Measurements from ENCODE around the gene RBM4B.

The RBM4B gene

GRCh38 chr11:66723693-66724092 is 46.0 kb upstream of the RBM4B start:
- Histone ChIP-seq H3K36me3 (ENCODE audit: insufficient read depth, low read length) (no peaks in the 10 kb centered on the region), H2AFZ (ENCODE audit: low read depth, low read length) (no peak overlapping the region), H3K4me1 (ENCODE audit: insufficient read depth, low read length) (peaks cover 17% of the 10 kb centered on the region), H3K27ac (ENCODE audit: low read length) (no peak overlapping the region), H3K9ac (ENCODE audit: low read depth, low read length) (no peak overlapping the region), H3K4me3 (ENCODE audit: low read depth in 1 of 2, low read length in 2 of 2) (no peak overlapping the region), H3K79me2 (ENCODE audit: insufficient read depth, low read length) (no peaks in the 10 kb centered on the region), H3K9me3 (ENCODE audit: insufficient read depth, low read length, severe bottlenecking) (no peaks in the 10 kb centered on the region), H3K27me3 (ENCODE audit: insufficient read depth, low read length, poor library complexity) (peaks cover 33% of the 10 kb centered on the region), H3K4me2 (ENCODE audit: insufficient read depth, low read length) (no peak overlapping the region), H4K20me1 (ENCODE audit: insufficient read depth, low read length) (0 out of 2 replicates have a peak, but pooled peaks cover 5% of the 10 kb centered on the region)
- DNase-seq (no peak), ATAC-seq (ENCODE audit: insufficient read depth, low read depth) (no peak)
- TF ChIP-seq CTCF (IDR thresholded peaks at IDR 0.05; ENCODE audit: borderline replicate concordance, extremely low read depth, low read length, poor library complexity, severe bottlenecking), result no peak
- no peak for TF ChIP-seq EZH2 (IDR thresholded peaks at IDR 0.05; ENCODE audit: borderline replicate concordance, low read depth, low read length, severe bottlenecking)

- Histone ChIP-seq H3K9me3 (ENCODE audit: insufficient read depth, low read length, severe bottlenecking) (no peaks in the 10 kb centered on the region), H3K36me3 (ENCODE audit: insufficient read depth, low read length) (no peaks in the 10 kb centered on the region), H2AFZ (ENCODE audit: low read depth, low read length) (no peak overlapping the region), H3K4me3 (ENCODE audit: low read depth in 1 of 2, low read length in 2 of 2) (no peak overlapping the region), H3K9ac (ENCODE audit: low read depth, low read length) (no peak overlapping the region), H3K79me2 (ENCODE audit: insufficient read depth, low read length) (no peaks in the 10 kb centered on the region), H4K20me1 (ENCODE audit: insufficient read depth, low read length) (0 out of 2 replicates have a peak, but pooled peaks cover 3% of the 10 kb centered on the region), H3K4me2 (ENCODE audit: insufficient read depth, low read length) (no peak overlapping the region), H3K27me3 (ENCODE audit: insufficient read depth, low read length, poor library complexity) (peaks cover 28% of the 10 kb centered on the region), H3K27ac (ENCODE audit: low read length) (no peak overlapping the region), H3K4me1 (ENCODE audit: insufficient read depth, low read length) (peaks cover 17% of the 10 kb centered on the region)
- TF ChIP-seq CTCF (IDR thresholded peaks at IDR 0.05; ENCODE audit: borderline replicate concordance, extremely low read depth, low read length, poor library complexity, severe bottlenecking) (no peak), EZH2 (IDR thresholded peaks at IDR 0.05; ENCODE audit: borderline replicate concordance, low read depth, low read length, severe bottlenecking) (no peak)
- DNase-seq (no peak), ATAC-seq (ENCODE audit: insufficient read depth, low read depth) (no peak)
Observed at GRCh38 chr11:66722745-66723651, 45.3 kb upstream of the RBM4B start.

DNA sequence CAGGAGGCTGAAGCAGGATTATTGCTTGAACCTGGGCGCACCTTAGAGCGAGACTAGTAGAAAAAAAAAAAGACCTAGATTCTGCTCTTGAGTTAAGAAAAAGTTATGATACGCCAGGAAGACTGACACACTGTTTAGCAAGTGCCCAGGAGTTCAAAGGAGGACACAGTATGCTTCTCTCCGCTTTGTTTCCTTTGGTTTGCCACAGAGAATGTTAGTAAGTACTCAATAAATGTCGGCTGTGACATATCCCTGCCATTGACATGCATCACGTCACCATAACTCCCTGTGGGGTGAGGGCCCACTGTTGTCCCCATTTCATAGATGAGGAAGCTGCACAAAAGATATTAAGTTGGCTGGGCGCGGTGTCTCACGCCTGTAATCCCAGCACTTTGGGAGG is 44.3 kb upstream of the RBM4B start:
- Histone ChIP-seq H3K27ac (ENCODE audit: low read length) (no peak overlapping the region), H2AFZ (ENCODE audit: low read depth, low read length) (no peak overlapping the region), H4K20me1 (ENCODE audit: insufficient read depth, low read length) (no peaks in the 10 kb centered on the region), H3K79me2 (ENCODE audit: insufficient read depth, low read length) (no peaks in the 10 kb centered on the region), H3K36me3 (ENCODE audit: insufficient read depth, low read length) (no peaks in the 10 kb centered on the region), H3K4me1 (ENCODE audit: insufficient read depth, low read length) (peaks cover 17% of the 10 kb centered on the region), H3K4me3 (ENCODE audit: low read depth in 1 of 2, low read length in 2 of 2) (no peak overlapping the region), H3K27me3 (ENCODE audit: insufficient read depth, low read length, poor library complexity) (peaks cover 20% of the 10 kb centered on the region), H3K4me2 (ENCODE audit: insufficient read depth, low read length) (no peak overlapping the region), H3K9ac (ENCODE audit: low read depth, low read length) (no peak overlapping the region), H3K9me3 (ENCODE audit: insufficient read depth, low read length, severe bottlenecking) (no peaks in the 10 kb centered on the region)
- TF ChIP-seq CTCF (IDR thresholded peaks at IDR 0.05; ENCODE audit: borderline replicate concordance, extremely low read depth, low read length, poor library complexity, severe bottlenecking), result no peak
- TF ChIP-seq EZH2 (IDR thresholded peaks at IDR 0.05; ENCODE audit: borderline replicate concordance, low read depth, low read length, severe bottlenecking), result no peak
- no peak for ATAC-seq (ENCODE audit: insufficient read depth, low read depth)
- no peak for DNase-seq
